Mesothelial cell of epicardium (in vitro differentiated cells): ENCODE measurements around the gene SLC9A4. TPM values are rescaled to one million over a fixed set of nuclear protein-coding genes. Genes with fewer than 3 reads are reported as not detected.

Experiments used
- DNase-seq, 2 experiments: peaks; one replicate each; pipeline ENCODE4 v3.0.0; 2021; ENCODE audit warnings: low spot score in 2 of 2; ENCODE audit not compliant: unreplicated experiment in 2 of 2
- H3K27ac Mint-ChIP-seq: 2 replicates; pipeline ENCODE4 v1.8.0; 2021; ENCODE audit warnings: mixed read lengths
- H3K27me3 Mint-ChIP-seq: 2 replicates; pipeline ENCODE4 v1.8.0; 2021; ENCODE audit warnings: low read depth, mixed read lengths
- H3K36me3 Mint-ChIP-seq: 2 replicates; pipeline ENCODE4 v1.8.0; 2021; ENCODE audit warnings: mixed read lengths
- H3K4me1 Mint-ChIP-seq: 2 replicates; pipeline ENCODE4 v1.8.0; 2021; ENCODE audit warnings: mixed read lengths
- H3K4me3 Mint-ChIP-seq: 2 replicates; pipeline ENCODE4 v1.8.0; 2021; ENCODE audit warnings: mild to moderate bottlenecking, moderate library complexity, mixed read lengths
- H3K9me3 Mint-ChIP-seq: 2 replicates; pipeline ENCODE4 v1.8.0; 2021; ENCODE audit warnings: mixed read lengths
- total RNA-seq: library from RNA; stranded (reverse); gene quantifications from 3 replicates; pipeline ENCODE4 v1.2.1, GENCODE V29; 2021
- TF ChIP-seq, protein P1 (sequence below): fragments of 200-600 bp; sonication (generic); IDR thresholded peaks from one replicate; pipeline ENCODE4 v1.5.0; 2021; ENCODE audit warnings: antibody characterized with exemption; ENCODE audit not compliant: unreplicated experiment

The SLC9A4 gene
- total RNA-seq, 1 donor from 2014 or later, result 0.07 TPM

DNA sequence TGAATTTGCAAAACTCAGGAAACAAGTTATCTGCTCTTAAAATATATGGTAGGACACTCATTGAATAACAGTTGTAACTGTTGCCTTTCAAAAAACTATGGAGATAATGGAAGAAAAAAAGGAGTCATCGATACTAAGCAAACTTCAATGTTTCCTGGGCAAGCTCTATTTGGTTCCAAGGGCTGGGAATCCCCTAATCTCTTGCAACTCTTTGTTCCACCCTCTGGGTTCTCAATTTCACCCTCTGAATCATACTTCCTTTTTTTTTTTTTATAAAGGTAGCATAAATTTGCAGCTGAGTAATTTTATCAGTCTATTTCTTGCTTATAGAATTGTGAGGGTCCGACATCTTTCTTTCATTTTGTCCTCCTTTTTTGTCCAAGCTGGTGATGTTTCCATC, 36.7 kb downstream of the SLC9A4 start:
- Mint-ChIP-seq H3K9me3 (peaks cover 9% of the 10 kb centered on the region), H3K27ac (no peak overlapping the region), H3K4me1 (peaks cover 14% of the 10 kb centered on the region), H3K27me3 (no peaks in the 10 kb centered on the region), H3K4me3 (no peak overlapping the region), H3K36me3 (no peaks in the 10 kb centered on the region)
- no peak for DNase-seq
- TF ChIP-seq, protein P1, sequence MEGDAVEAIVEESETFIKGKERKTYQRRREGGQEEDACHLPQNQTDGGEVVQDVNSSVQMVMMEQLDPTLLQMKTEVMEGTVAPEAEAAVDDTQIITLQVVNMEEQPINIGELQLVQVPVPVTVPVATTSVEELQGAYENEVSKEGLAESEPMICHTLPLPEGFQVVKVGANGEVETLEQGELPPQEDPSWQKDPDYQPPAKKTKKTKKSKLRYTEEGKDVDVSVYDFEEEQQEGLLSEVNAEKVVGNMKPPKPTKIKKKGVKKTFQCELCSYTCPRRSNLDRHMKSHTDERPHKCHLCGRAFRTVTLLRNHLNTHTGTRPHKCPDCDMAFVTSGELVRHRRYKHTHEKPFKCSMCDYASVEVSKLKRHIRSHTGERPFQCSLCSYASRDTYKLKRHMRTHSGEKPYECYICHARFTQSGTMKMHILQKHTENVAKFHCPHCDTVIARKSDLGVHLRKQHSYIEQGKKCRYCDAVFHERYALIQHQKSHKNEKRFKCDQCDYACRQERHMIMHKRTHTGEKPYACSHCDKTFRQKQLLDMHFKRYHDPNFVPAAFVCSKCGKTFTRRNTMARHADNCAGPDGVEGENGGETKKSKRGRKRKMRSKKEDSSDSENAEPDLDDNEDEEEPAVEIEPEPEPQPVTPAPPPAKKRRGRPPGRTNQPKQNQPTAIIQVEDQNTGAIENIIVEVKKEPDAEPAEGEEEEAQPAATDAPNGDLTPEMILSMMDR, result no peak

DNA sequence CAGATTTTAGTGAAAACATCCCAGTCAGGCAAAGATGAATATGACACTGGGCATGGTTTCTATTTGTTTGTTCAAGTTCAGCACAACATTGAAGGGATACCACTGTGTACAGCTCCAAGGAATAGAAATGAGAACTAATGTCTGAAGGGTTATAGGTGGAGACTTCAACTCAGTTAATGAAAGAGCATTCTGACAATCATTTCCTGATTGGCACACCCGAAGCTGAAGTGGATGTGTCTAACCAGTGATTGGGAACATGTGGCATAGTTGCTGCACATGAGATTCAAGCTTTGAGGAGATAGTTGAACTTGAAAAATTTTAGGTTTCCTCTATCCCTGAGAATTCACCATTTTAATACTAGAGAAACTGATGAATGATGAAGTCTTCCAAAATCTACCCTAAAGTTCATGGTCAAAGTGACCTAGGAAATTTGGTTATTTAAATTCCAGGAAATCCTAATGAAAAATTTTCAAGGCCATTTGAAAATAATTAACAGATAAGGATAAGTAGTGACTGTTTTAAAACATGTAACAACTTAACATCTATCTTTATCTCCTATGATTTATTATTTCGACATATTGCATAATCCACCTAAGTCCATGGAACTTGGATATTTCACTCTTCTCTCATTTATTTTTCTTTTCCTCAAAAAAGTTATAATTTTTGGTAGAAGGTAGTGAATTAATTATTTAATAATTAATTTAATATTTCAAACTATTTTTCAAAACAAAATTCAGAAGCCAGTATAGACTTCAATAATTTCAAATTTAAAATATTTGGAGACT, 38.0 kb downstream of the SLC9A4 start:
- peaks cover 9% of the 10 kb centered on the region for H3K9me3 Mint-ChIP-seq
- H3K27me3 Mint-ChIP-seq, result no peaks in the 10 kb centered on the region
- no peak overlapping the region for H3K4me3 Mint-ChIP-seq
- no peaks in the 10 kb centered on the region for H3K36me3 Mint-ChIP-seq
- no peak for DNase-seq
- H3K4me1 Mint-ChIP-seq, result peaks cover 22% of the 10 kb centered on the region
- H3K27ac Mint-ChIP-seq, result no peak overlapping the region
- TF ChIP-seq, protein P1, result no peak

DNA sequence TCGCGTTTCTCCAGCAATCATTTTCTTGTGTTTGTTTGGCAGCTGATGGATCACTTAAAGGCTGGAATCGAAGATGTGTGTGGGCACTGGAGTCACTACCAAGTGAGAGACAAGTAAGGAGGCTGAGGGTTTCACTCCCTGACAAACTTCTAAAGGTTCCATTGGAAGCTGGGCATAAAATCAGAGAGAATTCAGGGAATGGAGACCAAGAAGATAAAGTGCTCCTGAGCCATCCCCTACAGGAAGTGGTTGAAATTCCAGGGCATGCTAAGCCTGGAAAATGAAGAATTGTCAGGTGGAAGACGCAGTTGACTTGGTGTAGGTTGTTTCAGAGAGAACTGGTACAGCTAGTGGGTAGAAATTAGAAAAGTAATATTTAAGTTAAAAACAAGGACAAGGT, 39.1 kb downstream of the SLC9A4 start:
- Mint-ChIP-seq H3K4me3 (no peak overlapping the region), H3K9me3 (peaks cover 9% of the 10 kb centered on the region), H3K36me3 (no peaks in the 10 kb centered on the region), H3K27ac (no peak overlapping the region), H3K27me3 (no peaks in the 10 kb centered on the region), H3K4me1 (peaks cover 21% of the 10 kb centered on the region)
- DNase-seq, result no peak
- TF ChIP-seq, protein P1, result no peak

DNA sequence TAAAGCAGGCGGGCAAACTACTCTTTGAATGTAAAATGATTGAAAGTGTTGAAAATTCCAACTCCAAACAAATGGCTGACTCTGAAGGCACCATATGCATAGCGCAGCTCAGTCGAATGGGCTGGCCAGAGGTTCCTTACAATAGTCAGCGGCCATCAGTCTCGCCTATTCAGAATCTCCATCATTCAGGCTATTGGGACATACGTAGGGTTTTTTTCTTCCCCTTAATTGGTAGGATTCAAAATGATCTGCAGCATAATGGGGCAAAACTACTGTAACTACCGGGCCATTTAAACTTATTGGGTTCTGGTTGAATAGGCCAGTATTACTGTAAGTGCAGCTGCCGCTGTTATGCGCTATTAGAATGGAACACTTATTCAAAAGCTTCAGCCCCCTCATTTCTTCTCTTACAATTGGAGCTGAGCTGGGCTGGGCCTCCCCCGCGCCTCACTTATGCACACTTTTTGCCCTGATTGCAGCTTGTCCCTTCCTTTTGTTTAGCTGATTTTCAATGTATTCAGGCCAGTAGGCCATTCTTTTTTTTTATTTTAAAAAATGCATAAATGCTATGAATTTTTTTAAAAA, 40.4 kb downstream of the SLC9A4 start:
- Mint-ChIP-seq H3K27ac (no peak overlapping the region), H3K4me3 (no peak overlapping the region)

DNA sequence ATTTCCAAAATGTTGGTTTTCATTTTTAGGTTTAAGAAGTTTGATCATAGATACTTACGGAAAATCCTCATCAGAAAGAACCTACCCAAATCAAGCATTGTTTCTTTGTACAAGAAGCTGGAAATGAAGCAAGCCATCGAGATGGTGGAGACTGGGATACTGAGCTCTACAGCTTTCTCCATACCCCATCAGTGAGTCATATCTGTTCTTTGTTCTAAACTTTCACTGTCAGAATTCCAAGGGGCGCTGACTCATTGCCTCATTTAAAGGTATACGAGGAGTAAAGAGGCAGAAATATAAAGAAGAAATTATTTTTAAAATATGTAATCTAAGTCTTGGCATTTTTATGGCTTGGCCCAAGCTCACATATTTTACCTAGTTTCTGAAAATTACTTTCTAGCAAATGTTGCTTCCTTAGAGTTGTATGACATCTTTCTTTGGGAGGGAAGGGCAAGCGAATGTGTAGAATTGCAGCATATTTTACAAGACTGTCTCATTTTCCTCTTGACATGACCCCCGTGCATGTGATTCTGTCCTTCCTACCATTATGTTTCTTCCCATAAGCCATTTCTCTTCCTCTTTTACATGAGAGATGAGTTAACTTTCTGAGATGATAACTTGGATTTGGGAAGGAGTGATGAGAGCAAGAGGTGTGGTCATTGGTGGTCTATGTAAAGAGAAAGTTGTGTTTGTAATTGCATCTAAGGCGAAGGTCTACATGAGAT, 41.2 kb downstream of the SLC9A4 start:
- Mint-ChIP-seq H3K4me3 (no peak overlapping the region), H3K27me3 (no peaks in the 10 kb centered on the region), H3K9me3 (peaks cover 5% of the 10 kb centered on the region), H3K36me3 (no peaks in the 10 kb centered on the region), H3K27ac (no peak overlapping the region), H3K4me1 (peaks cover 23% of the 10 kb centered on the region)
- TF ChIP-seq, protein P1, result no peak
- DNase-seq, result no peak

More for the DNA sequence above, 40.4 kb downstream of the SLC9A4 start:
- TF ChIP-seq, protein P1, result no peak
- Mint-ChIP-seq H3K27me3 (no peaks in the 10 kb centered on the region), H3K4me1 (peaks cover 23% of the 10 kb centered on the region), H3K9me3 (peaks cover 9% of the 10 kb centered on the region), H3K36me3 (no peaks in the 10 kb centered on the region)
- DNase-seq, result no peak
